WTC11 (cell line): Measurements from ENCODE around the gene MYG1. TPM values are rescaled to one million over a fixed set of nuclear protein-coding genes. Genes with fewer than 3 reads are reported as not detected.

Experiments used
- ATAC-seq: fragments of 200-7000 bp; cut with Tn5 transposase; 2 replicates; pipeline ENCODE4 v1.10.0; 2021; ENCODE audit warnings: mild to moderate bottlenecking, moderate library complexity
- CTCF ChIA-PET: fragments of 300-600 bp; sonication (Branson Sonifier 250); formaldehyde crosslinking; loops from one replicate; lab custom pipeline; 2021; ENCODE audit warnings: antibody characterized with exemption; lab: Charles Lee
- POLR2A ChIA-PET: fragments of 350-600 bp; sonication (Branson Sonifier 250); formaldehyde crosslinking; loops from one replicate; lab custom pipeline; 2021; ENCODE audit warnings: antibody characterized with exemption; lab: Charles Lee
- DNase-seq: peaks from one replicate; pipeline ENCODE4 v3.0.0; 2021; ENCODE audit warnings: low spot score
- H3K27ac Mint-ChIP-seq: 2 replicates; pipeline ENCODE4 v1.8.0; 2021; ENCODE audit warnings: mixed read lengths
- H3K27me3 Mint-ChIP-seq: 2 replicates; pipeline ENCODE4 v1.8.0; 2021; ENCODE audit warnings: low read depth, mild to moderate bottlenecking, moderate library complexity, mixed read lengths
- H3K36me3 Mint-ChIP-seq: 2 replicates; pipeline ENCODE4 v1.8.0; 2021; ENCODE audit warnings: mixed read lengths
- H3K4me1 Mint-ChIP-seq: 2 replicates; pipeline ENCODE4 v1.8.0; 2022; ENCODE audit warnings: mixed read lengths
- H3K4me3 Mint-ChIP-seq: 2 replicates; pipeline ENCODE4 v1.8.0; 2021; ENCODE audit warnings: mild to moderate bottlenecking, moderate library complexity, mixed read lengths
- H3K9me3 Mint-ChIP-seq: 2 replicates; pipeline ENCODE4 v1.8.0; 2021; ENCODE audit warnings: mixed read lengths
- CREB1 ChIP-seq: sonication (generic); formaldehyde crosslinking; IDR thresholded peaks from 2 replicates; pipeline ENCODE4 v1.8.0; 2023; ENCODE audit warnings: mild to moderate bottlenecking, missing genetic modification reagents
- CTCF ChIP-seq: fragments of 200-600 bp; IDR thresholded peaks from 2 replicates; pipeline ENCODE4 v1.8.0; 2022; ENCODE audit warnings: antibody characterized with exemption
- EMX1 ChIP-seq: fragments of 250-450 bp; sonication (Bioruptor Pico); IDR thresholded peaks from 2 replicates; pipeline ENCODE4 v1.8.0; 2021; ENCODE audit warnings: mild to moderate bottlenecking
- FOXJ3 ChIP-seq: sonication (generic); formaldehyde crosslinking; IDR thresholded peaks from 2 replicates; pipeline ENCODE4 v1.9.0; 2021; ENCODE audit warnings: missing genetic modification reagents, mild to moderate bottlenecking, borderline replicate concordance
- GABPB1 ChIP-seq: sonication (generic); formaldehyde crosslinking; IDR thresholded peaks from 2 replicates; pipeline ENCODE4 v1.8.1; 2023; ENCODE audit warnings: mild to moderate bottlenecking, missing genetic modification reagents
- GTF2I ChIP-seq: fragments of 250-450 bp; sonication (Bioruptor Pico); conservative IDR thresholded peaks from 2 replicates; pipeline ENCODE4 v1.4.0; 2021; ENCODE audit warnings: mild to moderate bottlenecking
- HMGA2 ChIP-seq: fragments of 250-450 bp; sonication (Bioruptor Pico); IDR thresholded peaks from 2 replicates; pipeline ENCODE4 v1.4.0; 2021; ENCODE audit warnings: mild to moderate bottlenecking, moderate library complexity
- MLX ChIP-seq: sonication (generic); formaldehyde crosslinking; IDR thresholded peaks from 2 replicates; pipeline ENCODE4 v1.8.1; 2023; ENCODE audit warnings: mild to moderate bottlenecking, missing genetic modification reagents, moderate library complexity
- NFATC4 ChIP-seq: fragments of 250-450 bp; sonication (Bioruptor Pico); IDR thresholded peaks from 2 replicates; pipeline ENCODE4 v1.9.0; 2021; ENCODE audit warnings: mild to moderate bottlenecking
- OVOL2 ChIP-seq: fragments of 250-450 bp; sonication (Bioruptor Pico); IDR thresholded peaks from 2 replicates; pipeline ENCODE4 v1.9.0; 2021; ENCODE audit warnings: mild to moderate bottlenecking, borderline replicate concordance
- RORB ChIP-seq: fragments of 250-450 bp; sonication (Bioruptor Pico); IDR thresholded peaks from 2 replicates; pipeline ENCODE4 v1.9.0; 2021; ENCODE audit warnings: mild to moderate bottlenecking
- SOX15 ChIP-seq: fragments of 250-450 bp; sonication (Bioruptor Pico); IDR thresholded peaks from 2 replicates; pipeline ENCODE4 v1.9.0; 2021; ENCODE audit warnings: mild to moderate bottlenecking
- TCF7 ChIP-seq: sonication (generic); formaldehyde crosslinking; IDR thresholded peaks from 2 replicates; pipeline ENCODE4 v1.8.0; 2022; ENCODE audit warnings: mild to moderate bottlenecking, low read depth, missing genetic modification reagents, moderate library complexity
- ZNF263 ChIP-seq: sonication (generic); formaldehyde crosslinking; IDR thresholded peaks from 2 replicates; pipeline ENCODE4 v1.8.1; 2022; ENCODE audit warnings: low read depth, mild to moderate bottlenecking, moderate library complexity, missing genetic modification reagents
- ZNF396 ChIP-seq: fragments of 250-450 bp; sonication (Bioruptor Pico); IDR thresholded peaks from 2 replicates; pipeline ENCODE4 v1.8.0; 2021; ENCODE audit warnings: mild to moderate bottlenecking, moderate library complexity, borderline replicate concordance
- total RNA-seq: library from RNA; stranded (reverse); gene quantifications from 3 replicates; pipeline ENCODE4 v1.2.3, GENCODE V29; 2021
- TF ChIP-seq, protein P1 (sequence below): sonication (generic); formaldehyde crosslinking; IDR thresholded peaks from 2 replicates; pipeline ENCODE4 v1.8.1; 2022; ENCODE audit warnings: low read depth, mild to moderate bottlenecking, moderate library complexity, missing genetic modification reagents, borderline replicate concordance
- TF ChIP-seq, protein P2 (sequence below): sonication (generic); formaldehyde crosslinking; IDR thresholded peaks from 2 replicates; pipeline ENCODE4 v1.8.0; 2022; ENCODE audit warnings: mild to moderate bottlenecking, missing genetic modification reagents

The MYG1 gene
- total RNA-seq, 1 experiment from 2014 or later: 93.1 TPM

GRCh38 chr12:53279283-53279869 is 20.1 kb upstream of the MYG1 start (continued):
- TF ChIP-seq, protein P1, sequence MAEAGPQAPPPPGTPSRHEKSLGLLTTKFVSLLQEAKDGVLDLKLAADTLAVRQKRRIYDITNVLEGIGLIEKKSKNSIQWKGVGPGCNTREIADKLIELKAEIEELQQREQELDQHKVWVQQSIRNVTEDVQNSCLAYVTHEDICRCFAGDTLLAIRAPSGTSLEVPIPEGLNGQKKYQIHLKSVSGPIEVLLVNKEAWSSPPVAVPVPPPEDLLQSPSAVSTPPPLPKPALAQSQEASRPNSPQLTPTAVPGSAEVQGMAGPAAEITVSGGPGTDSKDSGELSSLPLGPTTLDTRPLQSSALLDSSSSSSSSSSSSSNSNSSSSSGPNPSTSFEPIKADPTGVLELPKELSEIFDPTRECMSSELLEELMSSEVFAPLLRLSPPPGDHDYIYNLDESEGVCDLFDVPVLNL (CRISPR knock-in tag): no peak
- TF ChIP-seq SOX15 (CRISPR knock-in tag) (no peak), RORB (CRISPR knock-in tag) (no peak), ZNF396 (CRISPR knock-in tag) (no peak), FOXJ3 (CRISPR knock-in tag) (no peak), GTF2I (CRISPR knock-in tag) (no peak), HMGA2 (CRISPR knock-in tag) (no peak), ZNF263 (no peak)

DNA sequence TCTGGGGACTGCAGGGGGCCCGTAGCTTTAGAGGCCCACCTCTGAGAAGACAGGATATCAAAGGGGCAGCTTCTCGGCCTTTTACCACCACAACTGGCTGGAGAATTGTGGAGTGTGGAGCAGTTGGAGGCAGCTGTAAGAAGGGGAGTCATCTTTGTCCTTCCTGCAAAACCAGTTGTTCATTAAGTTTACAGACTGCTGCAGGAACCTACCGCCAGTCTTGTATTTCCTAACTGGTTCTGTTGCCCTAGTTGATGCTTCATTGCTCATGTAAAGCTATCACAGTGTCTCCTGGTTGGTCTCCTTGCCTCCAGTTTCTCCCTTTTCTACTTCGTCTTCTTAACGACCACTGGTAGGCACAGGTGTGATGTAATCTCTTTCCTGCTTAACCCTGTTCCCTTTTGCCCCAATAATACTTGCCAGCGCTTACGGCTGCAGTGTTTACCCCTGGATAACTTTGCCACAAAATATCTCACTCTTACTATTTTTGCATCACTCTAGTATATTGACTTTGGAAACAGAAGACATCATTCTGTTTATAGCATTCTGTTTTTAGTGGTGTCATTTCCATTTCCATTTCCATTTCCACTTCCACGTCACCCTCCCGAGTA is 19.5 kb upstream of the MYG1 start:
- no peaks in the 10 kb centered on the region for H3K9me3 Mint-ChIP-seq
- no peak overlapping the region for H3K27ac Mint-ChIP-seq
- no peak overlapping the region for H3K4me3 Mint-ChIP-seq
- H3K27me3 Mint-ChIP-seq: no peaks in the 10 kb centered on the region
- ChIA-PET CTCF (interaction anchor here (1.1 to 1.3 kb wide), 3 partner anchors 41 to 82 kb away, joined by 3 to 5 read pairs (median 4); partner anchors contain the start of gene AAAS), POLR2A (no interaction called here)
- no peak for ATAC-seq
- no peak for TF ChIP-seq EMX1 (CRISPR knock-in tag)
- no peaks in the 10 kb centered on the region for H3K4me1 Mint-ChIP-seq
- DNase-seq: no peak
- peaks cover 78% of the 10 kb centered on the region for H3K36me3 Mint-ChIP-seq

DNA sequence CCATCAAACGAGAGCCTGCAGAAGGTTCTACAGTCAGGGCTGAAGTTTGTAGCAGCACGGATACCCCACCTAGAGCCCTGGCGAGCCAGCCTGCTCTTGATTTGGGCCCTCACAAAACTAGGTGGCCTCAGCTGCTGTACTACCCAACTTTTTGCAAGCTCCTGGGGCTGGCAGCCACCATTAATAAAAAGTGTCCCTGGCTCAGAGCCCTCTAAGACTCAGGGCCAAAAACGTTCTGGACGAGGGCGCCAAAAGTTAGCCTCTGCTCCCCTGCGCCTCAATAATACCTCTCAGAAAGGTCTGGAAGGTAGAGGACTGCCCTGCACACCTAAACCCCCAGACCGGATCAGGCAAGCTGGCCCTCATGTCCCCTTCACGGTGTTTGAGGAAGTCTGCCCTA is 13.0 kb upstream of the MYG1 start:
- ChIA-PET CTCF (interaction anchor here (0.8 to 15.2 kb wide), 9 partner anchors 8 to 221 kb away, joined by 3 to 161 read pairs (median 3); partner anchors contain the start of gene ESPL1), POLR2A (no interaction called here)
- Mint-ChIP-seq H3K27ac (no peak overlapping the region), H3K27me3 (no peaks in the 10 kb centered on the region), H3K4me1 (no peaks in the 10 kb centered on the region), H3K36me3 (peaks cover 67% of the 10 kb centered on the region), H3K9me3 (no peaks in the 10 kb centered on the region), H3K4me3 (no peak overlapping the region)
- DNase-seq (no peak), ATAC-seq (no peak)
- TF ChIP-seq OVOL2 (CRISPR knock-in tag): no peak

DNA sequence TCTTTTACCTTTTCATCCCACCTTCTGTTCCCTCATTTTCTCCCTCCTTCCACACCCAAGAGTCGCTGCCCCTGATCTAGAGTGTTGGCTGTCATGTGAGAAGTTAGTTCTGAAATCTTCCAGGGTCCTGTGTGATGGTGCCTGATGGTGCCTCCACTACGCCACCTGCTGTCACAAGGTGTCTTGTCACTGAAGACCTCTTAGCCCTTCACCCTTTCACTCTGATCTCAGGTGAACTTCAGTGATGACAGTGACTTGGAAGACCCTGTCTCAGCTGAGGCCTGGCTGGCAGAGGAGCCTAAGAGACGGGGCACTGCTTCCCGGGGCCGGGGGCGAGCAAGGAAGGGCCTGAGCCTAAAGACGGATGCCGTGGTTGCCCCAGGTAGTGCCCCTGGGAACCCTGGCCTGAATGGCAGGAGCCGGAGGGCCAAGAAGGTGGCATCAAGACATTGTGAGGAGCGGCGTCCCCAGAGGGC is 11.7 kb upstream of the MYG1 start:
- TF ChIP-seq CTCF (peak; percentile 55), MLX (no peak), TCF7 (CRISPR knock-in tag) (no peak), NFATC4 (CRISPR knock-in tag) (no peak), CREB1 (CRISPR knock-in tag) (no peak), GABPB1 (no peak)
- TF ChIP-seq, protein P2, sequence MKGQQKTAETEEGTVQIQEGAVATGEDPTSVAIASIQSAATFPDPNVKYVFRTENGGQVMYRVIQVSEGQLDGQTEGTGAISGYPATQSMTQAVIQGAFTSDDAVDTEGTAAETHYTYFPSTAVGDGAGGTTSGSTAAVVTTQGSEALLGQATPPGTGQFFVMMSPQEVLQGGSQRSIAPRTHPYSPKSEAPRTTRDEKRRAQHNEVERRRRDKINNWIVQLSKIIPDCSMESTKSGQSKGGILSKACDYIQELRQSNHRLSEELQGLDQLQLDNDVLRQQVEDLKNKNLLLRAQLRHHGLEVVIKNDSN (CRISPR knock-in tag): no peak
- TF ChIP-seq, all 79 proteins: peak for 1
- Mint-ChIP-seq H3K9me3 (no peaks in the 10 kb centered on the region), H3K27me3 (no peaks in the 10 kb centered on the region), H3K4me3 (no peak overlapping the region), H3K27ac (peak overlapping the region; percentile 25), H3K4me1 (no peaks in the 10 kb centered on the region), H3K36me3 (peaks cover 60% of the 10 kb centered on the region)
- ATAC-seq: peak; percentile 90
- POLR2A ChIA-PET: no interaction called here
- DNase-seq: peak; percentile 74
- CTCF ChIA-PET: interaction anchor here (1.2 to 15.2 kb wide), 5 partner anchors 12 to 222 kb away, joined by 3 to 161 read pairs (median 4); partner anchors contain the start of genes ESPL1 and MYG1
